Ascending aorta (tissue), 2 donors: ENCODE measurements around the gene TET2. TPM values are rescaled to one million over a fixed set of nuclear protein-coding genes. Genes with fewer than 3 reads are reported as not detected.

Experiments used
- DNase-seq, 2 donors: peaks; one replicate each; pipeline ENCODE4 v3.0.0-alpha.2; 2019; ENCODE audit warnings: low spot score in 2 of 2
- H3K27ac ChIP-seq, 2 donors: fragments of 200-600 bp; sonication (generic); one replicate each; pipeline ENCODE4 v1.5.1; 2016 to 2017; ENCODE audit warnings: mild to moderate bottlenecking in 1 of 2
- H3K27me3 ChIP-seq: fragments of 200-600 bp; sonication (generic); one replicate; pipeline ENCODE4 v1.5.1; 2017
- H3K36me3 ChIP-seq, 2 donors: fragments of 200-600 bp; sonication (generic); one replicate each; pipeline ENCODE4 v1.5.1; 2016
- H3K4me1 ChIP-seq, 2 donors: fragments of 200-600 bp; sonication (generic); one replicate each; pipeline ENCODE4 v1.5.1; 2016 to 2017; ENCODE audit warnings: mild to moderate bottlenecking in 1 of 2
- H3K4me3 ChIP-seq, 2 donors: fragments of 200-600 bp; sonication (generic); one replicate each; pipeline ENCODE4 v1.5.1; 2016 to 2017; ENCODE audit warnings: mild to moderate bottlenecking in 1 of 2
- H3K9me3 ChIP-seq, 2 donors: fragments of 200-600 bp; sonication (generic); one replicate each; pipeline ENCODE4 v1.5.1; 2016
- CTCF ChIP-seq, 3 experiments: fragments of 200-600 bp in 2 of 3; fragments of 450-650 bp in 1 of 3; sonication (generic) in 2 of 3; IDR thresholded peaks; one replicate each; pipeline ENCODE4 v1.5.1; 2016 to 2019; ENCODE audit warnings: antibody characterized with exemption in 3 of 3, mild to moderate bottlenecking in 1 of 3, moderate library complexity in 1 of 3
- intact Hi-C: fragments of 100-400 bp; cut with DNase I; formaldehyde crosslinking; loops from one replicate; pipeline ENCODE4 v1.15.1; 2023
- total RNA-seq: library from RNA; depleted of rRNA; stranded (reverse); fragments of >200 nt; gene quantifications from one replicate; pipeline ENCODE4 v1.1.0, GENCODE V29; 2016

The TET2 gene
- total RNA-seq, 1 donor from 2014 or later, result 14.8 TPM

DNA sequence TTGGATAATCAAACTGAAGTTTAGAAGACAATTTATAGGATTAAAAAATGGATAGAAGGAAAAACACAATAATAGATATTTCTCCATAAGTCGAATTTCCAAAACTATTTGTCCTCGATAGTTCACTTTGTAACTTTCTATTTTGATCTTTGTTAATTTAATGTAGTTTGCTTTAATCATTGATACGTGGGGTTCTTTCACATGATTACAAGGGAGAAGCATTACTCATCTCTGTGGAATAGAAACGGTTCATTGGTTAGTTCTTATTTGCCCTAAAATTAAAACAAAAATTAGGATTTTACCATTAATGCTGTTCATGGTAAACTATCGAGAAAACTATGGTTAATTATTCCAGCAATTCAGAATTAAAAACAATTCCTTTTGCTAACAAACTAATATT is 2.1 kb downstream of the TET2 start:
- intact Hi-C loops, result loop anchor here (5.0 to 10.0 kb wide), 5 partner anchors 246 to 1166 kb away; partner anchors contain the start of genes AIMP1, GSTCD, INTS12 and NPNT
- H3K27me3 ChIP-seq, result no peaks in the 10 kb centered on the region
- no peak for TF ChIP-seq CTCF (IDR thresholded peaks at IDR 0.05)
- no peak overlapping the region for H3K27ac ChIP-seq
- DNase-seq, result no peak
- H3K4me1 ChIP-seq, result peaks cover 0 to 2% of the 10 kb centered on the region in 2 donors
- H3K4me3 ChIP-seq, result peak overlapping the region; percentile 89 to 91
- no peaks in the 10 kb centered on the region for H3K9me3 ChIP-seq
- H3K36me3 ChIP-seq, result no peaks in the 10 kb centered on the region

DNA sequence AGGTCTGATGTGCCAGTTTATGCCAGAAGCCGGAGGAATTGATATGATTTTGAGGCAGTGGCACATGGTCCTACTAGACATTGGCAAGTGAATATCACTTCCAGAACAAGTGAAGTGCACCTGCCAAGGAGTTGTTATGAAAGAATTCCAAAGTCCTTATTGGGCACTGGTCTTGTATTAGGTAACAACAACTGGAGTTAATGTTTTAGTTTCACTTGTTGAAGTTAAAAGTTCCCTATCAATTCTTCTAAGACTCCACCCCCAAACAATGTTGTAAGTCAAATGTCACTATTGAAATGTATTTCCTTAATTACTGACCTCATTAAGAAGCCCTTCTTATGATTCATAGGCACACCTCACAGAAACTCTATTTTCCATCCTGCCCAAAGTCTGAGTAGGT is 3.1 kb downstream of the TET2 start:
- no peaks in the 10 kb centered on the region for H3K27me3 ChIP-seq
- DNase-seq, result no peak
- no peak for TF ChIP-seq CTCF (IDR thresholded peaks at IDR 0.05)
- H3K36me3 ChIP-seq, result no peaks in the 10 kb centered on the region
- no peaks in the 10 kb centered on the region for H3K9me3 ChIP-seq
- intact Hi-C loops, result loop anchor here (5.0 to 10.0 kb wide), 5 partner anchors 245 to 1165 kb away; partner anchors contain the start of genes AIMP1, GSTCD, INTS12 and NPNT
- H3K27ac ChIP-seq, result no peak overlapping the region
- peaks cover 0 to 2% of the 10 kb centered on the region in 2 donors for H3K4me1 ChIP-seq
- H3K4me3 ChIP-seq, result peak overlapping the region in 1 of 2 donors; percentile 91

GRCh38 chr4:105150503-105150902 is 3.8 kb downstream of the TET2 start:
- intact Hi-C loops, result no loop called here
- no peaks in the 10 kb centered on the region for H3K27me3 ChIP-seq
- peaks cover 0 to 2% of the 10 kb centered on the region in 2 donors for H3K4me1 ChIP-seq
- no peak for TF ChIP-seq CTCF (IDR thresholded peaks at IDR 0.05)
- H3K36me3 ChIP-seq, result no peaks in the 10 kb centered on the region
- no peak overlapping the region for H3K4me3 ChIP-seq
- DNase-seq, result no peak
- H3K27ac ChIP-seq, result no peak overlapping the region
- no peaks in the 10 kb centered on the region for H3K9me3 ChIP-seq

DNA sequence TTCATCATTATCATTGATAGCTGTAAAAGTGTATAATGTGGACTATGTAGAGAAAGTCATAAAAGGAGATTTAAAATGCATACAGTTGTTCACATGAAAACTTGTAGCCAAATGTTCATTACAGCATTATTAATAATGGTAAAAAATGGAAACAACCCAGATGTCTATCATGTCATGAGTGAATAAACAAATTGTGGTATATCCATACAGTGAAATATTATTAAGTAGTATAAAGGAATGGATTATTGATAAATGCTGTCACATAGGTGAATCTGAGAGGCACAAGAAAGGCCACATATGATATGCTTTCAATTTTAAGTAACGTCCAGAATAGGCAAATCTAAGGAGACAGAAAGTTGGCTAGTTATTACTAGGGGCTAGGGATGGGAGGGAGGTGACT is 7.1 kb downstream of the TET2 start:
- no peak for DNase-seq
- H3K27me3 ChIP-seq, result no peaks in the 10 kb centered on the region
- peaks cover 0 to 2% of the 10 kb centered on the region in 2 donors for H3K4me1 ChIP-seq
- intact Hi-C loops, result no loop called here
- H3K4me3 ChIP-seq, result no peak overlapping the region
- no peaks in the 10 kb centered on the region for H3K36me3 ChIP-seq
- TF ChIP-seq CTCF (IDR thresholded peaks at IDR 0.05), result no peak
- no peaks in the 10 kb centered on the region for H3K9me3 ChIP-seq
- H3K27ac ChIP-seq, result no peak overlapping the region

DNA sequence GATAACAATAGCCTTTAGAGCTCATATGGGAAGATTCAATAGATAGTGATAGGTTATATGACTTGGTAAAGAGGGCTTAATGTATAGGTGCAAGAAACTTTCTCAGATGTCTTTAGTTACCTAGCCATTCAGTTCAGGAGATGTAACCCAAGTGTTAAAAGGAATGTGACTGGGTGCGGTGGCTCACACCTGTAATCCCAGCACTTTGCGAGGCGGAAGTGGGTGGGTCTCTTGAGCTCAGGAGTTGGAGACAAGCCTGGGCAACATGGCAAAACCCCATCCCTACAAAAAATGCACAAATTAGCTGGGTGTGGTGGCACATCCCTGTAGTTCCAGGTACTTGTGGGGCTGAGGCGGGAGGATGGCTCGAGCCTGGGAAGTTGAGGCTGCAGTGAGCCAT is 7.9 kb downstream of the TET2 start:
- intact Hi-C loops, result no loop called here
- H3K4me3 ChIP-seq, result no peak overlapping the region
- DNase-seq, result no peak
- no peak overlapping the region for H3K27ac ChIP-seq
- no peaks in the 10 kb centered on the region for H3K36me3 ChIP-seq
- H3K27me3 ChIP-seq, result no peaks in the 10 kb centered on the region
- peaks cover 0 to 2% of the 10 kb centered on the region in 2 donors for H3K4me1 ChIP-seq
- TF ChIP-seq CTCF (IDR thresholded peaks at IDR 0.05), result no peak
- H3K9me3 ChIP-seq, result no peaks in the 10 kb centered on the region

- no peaks in the 10 kb centered on the region for H3K4me1 ChIP-seq
- H3K4me3 ChIP-seq, result no peak overlapping the region
- H3K27ac ChIP-seq, result no peak overlapping the region
- H3K36me3 ChIP-seq, result no peaks in the 10 kb centered on the region
- no peaks in the 10 kb centered on the region for H3K9me3 ChIP-seq
- no peak for DNase-seq
- intact Hi-C loops, result no loop called here
- H3K27me3 ChIP-seq, result no peaks in the 10 kb centered on the region
- no peak for TF ChIP-seq CTCF (IDR thresholded peaks at IDR 0.05)
Observed at GRCh38 chr4:105155426-105155825, 8.8 kb downstream of the TET2 start.
